Suprapubic skin (tissue), 4 donors: ENCODE results near the gene MSL3B.

ENCODE experiments used
- DNase-seq, 2 donors: peaks; one replicate each; pipeline ENCODE4 v3.0.0-alpha.2; 2019; ENCODE audit warnings: low spot score in 2 of 2
- H3K27ac ChIP-seq: fragments of 200-600 bp; sonication (generic); one replicate; pipeline ENCODE4 v1.5.1; 2019
- H3K27me3 ChIP-seq: fragments of 200-600 bp; sonication (generic); one replicate; pipeline ENCODE4 v1.5.1; 2019
- H3K36me3 ChIP-seq: fragments of 200-600 bp; sonication (generic); one replicate; pipeline ENCODE4 v1.5.1; 2019
- H3K4me1 ChIP-seq: fragments of 200-600 bp; sonication (generic); one replicate; pipeline ENCODE4 v1.5.1; 2019
- H3K4me3 ChIP-seq: fragments of 200-600 bp; sonication (generic); one replicate; pipeline ENCODE4 v1.5.1; 2019; ENCODE audit warnings: mild to moderate bottlenecking
- H3K9me3 ChIP-seq: fragments of 200-600 bp; sonication (generic); one replicate; pipeline ENCODE4 v1.5.1; 2019
- EP300 ChIP-seq: sonication (generic); formaldehyde crosslinking; IDR thresholded peaks from one replicate; pipeline ENCODE4 v1.6.1; 2017; ENCODE audit warnings: antibody characterized with exemption
- POLR2A ChIP-seq, 2 donors: fragments of 450-650 bp; IDR thresholded peaks; one replicate each; pipeline ENCODE4 v1.6.1; 2017; ENCODE audit warnings: antibody characterized with exemption in 2 of 2, mild to moderate bottlenecking in 2 of 2, moderate library complexity in 2 of 2
- POLR2AphosphoS5 ChIP-seq, 3 donors: sonication (generic); formaldehyde crosslinking; IDR thresholded peaks; one replicate each; pipeline ENCODE4 v1.6.1; 2017; ENCODE audit warnings: antibody characterized with exemption in 3 of 3
- WGBS: methylation state at CpG from one replicate; pipeline ENCODE4 v1.1.5; 2018; 5-methylcytosine and 5-hydroxymethylcytosine counted together
- TF ChIP-seq, protein P1 (sequence below), 2 donors: fragments of 200-600 bp in 1 of 2; fragments of 450-650 bp in 1 of 2; sonication (generic) in 1 of 2; IDR thresholded peaks; one replicate each; pipeline ENCODE4 v1.5.1; 2016 to 2019; ENCODE audit warnings: antibody characterized with exemption in 2 of 2, mild to moderate bottlenecking in 1 of 2, moderate library complexity in 1 of 2

Gene MSL3B

GRCh38 chr2:233848276-233848675 lies 19.9 kb downstream of the MSL3B start:
- Histone ChIP-seq H3K36me3 (no peaks in the 10 kb centered on the region), H3K4me3 (no peak overlapping the region), H3K27me3 (no peaks in the 10 kb centered on the region), H3K9me3 (no peaks in the 10 kb centered on the region), H3K4me1 (peaks cover 2% of the 10 kb centered on the region), H3K27ac (no peak overlapping the region)
- no peak for DNase-seq
- TF ChIP-seq EP300 (no peak), POLR2AphosphoS5 (IDR thresholded peaks at IDR 0.05) (no peak), POLR2A (IDR thresholded peaks at IDR 0.05) (no peak)
- TF ChIP-seq, protein P1, sequence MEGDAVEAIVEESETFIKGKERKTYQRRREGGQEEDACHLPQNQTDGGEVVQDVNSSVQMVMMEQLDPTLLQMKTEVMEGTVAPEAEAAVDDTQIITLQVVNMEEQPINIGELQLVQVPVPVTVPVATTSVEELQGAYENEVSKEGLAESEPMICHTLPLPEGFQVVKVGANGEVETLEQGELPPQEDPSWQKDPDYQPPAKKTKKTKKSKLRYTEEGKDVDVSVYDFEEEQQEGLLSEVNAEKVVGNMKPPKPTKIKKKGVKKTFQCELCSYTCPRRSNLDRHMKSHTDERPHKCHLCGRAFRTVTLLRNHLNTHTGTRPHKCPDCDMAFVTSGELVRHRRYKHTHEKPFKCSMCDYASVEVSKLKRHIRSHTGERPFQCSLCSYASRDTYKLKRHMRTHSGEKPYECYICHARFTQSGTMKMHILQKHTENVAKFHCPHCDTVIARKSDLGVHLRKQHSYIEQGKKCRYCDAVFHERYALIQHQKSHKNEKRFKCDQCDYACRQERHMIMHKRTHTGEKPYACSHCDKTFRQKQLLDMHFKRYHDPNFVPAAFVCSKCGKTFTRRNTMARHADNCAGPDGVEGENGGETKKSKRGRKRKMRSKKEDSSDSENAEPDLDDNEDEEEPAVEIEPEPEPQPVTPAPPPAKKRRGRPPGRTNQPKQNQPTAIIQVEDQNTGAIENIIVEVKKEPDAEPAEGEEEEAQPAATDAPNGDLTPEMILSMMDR (IDR thresholded peaks at IDR 0.05): no peak
- WGBS: 81% methylated on average over 13 of the region's 13 CpGs

- Histone ChIP-seq H3K4me3 (no peak overlapping the region), H3K27ac (no peak overlapping the region), H3K36me3 (no peaks in the 10 kb centered on the region), H3K27me3 (no peaks in the 10 kb centered on the region), H3K4me1 (no peaks in the 10 kb centered on the region), H3K9me3 (no peaks in the 10 kb centered on the region)
- DNase-seq: no peak
- 96% methylated on average over 7 of the region's 13 CpGs for WGBS
- no peak for TF ChIP-seq EP300
- TF ChIP-seq, protein P1 (IDR thresholded peaks at IDR 0.05): no peak
- TF ChIP-seq POLR2AphosphoS5 (IDR thresholded peaks at IDR 0.05): no peak
- no peak for TF ChIP-seq POLR2A (IDR thresholded peaks at IDR 0.05)
Observed at GRCh38 chr2:233847248-233847898, 20.8 kb downstream of the MSL3B start.

DNA sequence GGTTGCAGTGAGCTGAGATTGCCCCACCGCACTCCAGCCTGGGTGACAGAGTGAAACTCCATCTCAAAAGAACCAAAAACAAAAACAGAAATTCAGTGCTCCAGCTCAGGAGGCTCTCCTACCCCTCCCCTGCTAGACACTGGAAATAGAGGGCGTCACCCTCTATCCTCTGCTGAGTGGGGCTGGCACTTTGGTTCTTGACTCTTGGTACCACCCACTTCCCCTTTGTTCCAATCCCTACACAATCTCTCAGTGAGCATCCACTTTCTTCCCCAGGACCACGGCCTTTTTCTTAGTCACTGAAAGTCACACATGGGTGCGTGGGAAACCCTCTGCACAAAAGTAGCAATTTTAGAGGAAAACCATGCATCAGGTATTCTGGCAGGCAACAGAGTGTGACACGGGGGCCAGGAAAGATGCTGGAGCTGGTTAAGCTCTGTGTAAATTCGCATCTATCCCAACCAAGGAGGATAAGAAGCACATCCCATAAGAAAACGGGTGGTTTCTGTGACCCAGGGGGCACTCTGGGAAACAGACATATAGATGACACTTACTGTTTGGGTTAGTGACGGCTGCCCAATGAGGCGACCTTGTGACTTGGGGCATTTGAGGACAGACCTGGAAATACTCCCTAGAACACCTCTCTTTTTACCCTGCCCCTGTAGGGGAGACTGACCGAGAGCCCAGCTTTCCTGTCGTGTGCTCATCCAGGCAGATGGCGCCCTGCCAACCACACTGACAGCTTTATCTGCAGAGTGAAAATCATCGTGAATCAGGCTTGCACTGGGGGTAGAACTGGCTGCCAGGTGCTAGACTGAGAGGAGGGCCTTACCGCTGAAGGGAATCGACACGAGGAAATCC lies 21.6 kb downstream of the MSL3B start:
- Histone ChIP-seq H3K36me3 (no peaks in the 10 kb centered on the region), H3K4me3 (no peak overlapping the region), H3K27me3 (no peaks in the 10 kb centered on the region), H3K27ac (no peak overlapping the region), H3K4me1 (no peaks in the 10 kb centered on the region), H3K9me3 (no peaks in the 10 kb centered on the region)
- 91% methylated on average over 14 of the region's 16 CpGs for WGBS
- DNase-seq: no peak
- TF ChIP-seq, protein P1 (IDR thresholded peaks at IDR 0.05): no peak
- TF ChIP-seq POLR2A (IDR thresholded peaks at IDR 0.05): no peak

DNA sequence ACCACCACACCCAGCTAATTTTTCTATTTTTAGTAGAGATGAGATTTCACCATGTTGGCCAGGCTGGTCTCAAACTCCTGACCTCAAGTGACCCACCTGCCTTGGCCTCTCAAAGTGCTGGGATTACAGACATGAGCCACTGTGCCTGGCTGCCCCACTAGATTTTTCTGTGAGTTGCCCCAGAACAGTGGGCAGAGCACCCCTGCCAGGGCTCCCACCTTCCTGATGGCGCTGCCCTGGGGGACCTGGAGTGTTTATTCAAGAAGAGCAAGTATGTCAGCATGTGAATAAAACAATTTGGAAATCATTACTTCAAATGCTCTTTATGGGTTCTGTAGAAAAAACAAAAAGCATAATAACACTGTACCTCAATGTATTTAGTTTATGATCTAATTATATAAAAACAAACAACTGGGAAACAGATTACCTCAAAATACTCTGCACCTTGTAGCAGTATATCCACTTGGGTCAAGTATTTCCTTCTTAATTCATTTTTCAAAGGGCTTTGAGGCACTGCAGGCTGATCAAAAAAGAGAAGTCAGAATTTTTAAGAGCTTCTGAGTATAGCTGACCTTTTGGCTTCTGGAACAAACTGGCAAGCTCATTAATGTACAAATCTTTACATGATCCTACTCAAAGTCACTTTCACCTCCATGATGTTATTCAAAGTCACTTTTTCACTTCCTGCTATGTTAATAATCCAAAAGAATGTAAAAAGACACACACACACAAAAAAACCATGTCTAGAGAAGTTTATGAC lies 22.7 kb downstream of the MSL3B start:
- 100% methylated on average over 1 of the region's 1 CpG for WGBS
- DNase-seq: no peak

More for the DNA sequence above, 22.7 kb downstream of the MSL3B start:
- no peaks in the 10 kb centered on the region for H3K36me3 ChIP-seq
- H3K4me1 ChIP-seq: no peaks in the 10 kb centered on the region
- no peak for TF ChIP-seq POLR2A (IDR thresholded peaks at IDR 0.05)
- TF ChIP-seq, protein P1 (IDR thresholded peaks at IDR 0.05): no peak
- TF ChIP-seq EP300: no peak
- no peak for TF ChIP-seq POLR2AphosphoS5 (IDR thresholded peaks at IDR 0.05)
- H3K27me3 ChIP-seq: no peaks in the 10 kb centered on the region
- no peak overlapping the region for H3K27ac ChIP-seq
- H3K4me3 ChIP-seq: no peak overlapping the region
- H3K9me3 ChIP-seq: no peaks in the 10 kb centered on the region
